ENCODE measurements around the gene USP17L22.
"Not testable (repeated sequence)": the region's sequence is repeated elsewhere in the genome, so short reads cannot be mapped to it uniquely, and the experiment has no call there.

Gene USP17L22, protein sequence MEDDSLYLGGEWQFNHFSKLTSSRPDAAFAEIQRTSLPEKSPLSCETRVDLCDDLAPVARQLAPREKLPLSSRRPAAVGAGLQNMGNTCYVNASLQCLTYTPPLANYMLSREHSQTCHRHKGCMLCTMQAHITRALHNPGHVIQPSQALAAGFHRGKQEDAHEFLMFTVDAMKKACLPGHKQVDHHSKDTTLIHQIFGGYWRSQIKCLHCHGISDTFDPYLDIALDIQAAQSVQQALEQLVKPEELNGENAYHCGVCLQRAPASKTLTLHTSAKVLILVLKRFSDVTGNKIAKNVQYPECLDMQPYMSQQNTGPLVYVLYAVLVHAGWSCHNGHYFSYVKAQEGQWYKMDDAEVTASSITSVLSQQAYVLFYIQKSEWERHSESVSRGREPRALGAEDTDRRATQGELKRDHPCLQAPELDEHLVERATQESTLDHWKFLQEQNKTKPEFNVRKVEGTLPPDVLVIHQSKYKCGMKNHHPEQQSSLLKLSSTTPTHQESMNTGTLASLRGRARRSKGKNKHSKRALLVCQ

DNA sequence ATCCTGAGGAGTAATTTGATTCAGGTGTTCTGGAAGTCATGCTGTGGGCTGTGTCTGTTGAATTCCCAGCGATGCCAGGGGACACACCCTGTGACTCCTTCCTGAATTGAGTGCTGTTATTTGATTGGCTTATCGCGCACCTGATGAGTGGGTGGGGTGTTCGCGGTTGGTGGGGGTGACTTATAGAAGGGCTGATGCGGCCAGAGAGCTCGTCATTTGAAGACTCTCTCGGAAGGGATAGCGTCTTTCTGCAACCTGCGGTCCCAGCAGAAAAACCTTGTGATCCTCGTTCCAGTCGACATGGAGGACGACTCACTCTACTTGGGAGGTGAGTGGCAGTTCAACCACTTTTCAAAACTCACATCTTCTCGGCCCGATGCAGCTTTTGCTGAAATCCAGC, at the start of gene USP17L22:
Gene USP17L22 (plus strand): TSS at position 301 of the 400 bp plus-strand sequence. CDS start 0 bp downstream, at position 301.
- DNase-seq, result not testable (repeated sequence)

DNA sequence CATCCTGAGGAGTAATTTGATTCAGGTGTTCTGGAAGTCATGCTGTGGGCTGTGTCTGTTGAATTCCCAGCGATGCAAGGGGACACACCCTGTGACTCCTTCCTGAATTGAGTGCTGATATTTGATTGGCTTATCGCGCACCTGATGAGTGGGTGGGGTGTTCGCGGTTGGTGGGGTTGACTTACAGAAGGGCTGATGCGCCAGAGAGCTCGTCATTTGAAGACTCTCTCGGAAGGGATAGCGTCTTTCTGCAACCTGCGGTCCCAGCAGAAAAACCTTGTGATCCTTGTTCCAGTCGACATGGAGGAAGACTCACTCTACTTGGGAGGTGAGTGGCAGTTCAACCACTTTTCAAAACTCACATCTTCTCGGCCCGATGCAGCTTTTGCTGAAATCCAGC, 47.6 kb upstream of the USP17L22 start, which contains the start of gene USP17L12:
Gene USP17L12 (plus strand): TSS at position 301 of the 400 bp plus-strand sequence. CDS start 0 bp downstream, at position 301.
- not testable (repeated sequence) for DNase-seq

DNA sequence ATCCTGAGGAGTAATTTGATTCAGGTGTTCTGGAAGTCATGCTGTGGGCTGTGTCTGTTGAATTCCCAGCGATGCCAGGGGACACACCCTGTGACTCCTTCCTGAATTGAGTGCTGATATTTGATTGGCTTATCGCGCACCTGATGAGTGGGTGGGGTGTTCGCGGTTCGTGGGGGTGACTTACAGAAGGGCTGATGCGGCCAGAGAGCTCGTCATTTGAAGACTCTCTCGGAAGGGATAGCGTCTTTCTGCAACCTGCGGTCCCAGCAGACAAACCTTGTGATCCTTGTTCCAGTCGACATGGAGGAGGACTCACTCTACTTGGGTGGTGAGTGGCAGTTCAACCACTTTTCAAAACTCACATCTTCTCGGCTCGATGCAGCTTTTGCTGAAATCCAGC, 42.8 kb upstream of the USP17L22 start, which contains the start of gene USP17L13:
Gene USP17L13 (plus strand): TSS at position 301 of the 400 bp plus-strand sequence. CDS start 0 bp downstream, at position 301.
- DNase-seq, result not testable (repeated sequence)

DNA sequence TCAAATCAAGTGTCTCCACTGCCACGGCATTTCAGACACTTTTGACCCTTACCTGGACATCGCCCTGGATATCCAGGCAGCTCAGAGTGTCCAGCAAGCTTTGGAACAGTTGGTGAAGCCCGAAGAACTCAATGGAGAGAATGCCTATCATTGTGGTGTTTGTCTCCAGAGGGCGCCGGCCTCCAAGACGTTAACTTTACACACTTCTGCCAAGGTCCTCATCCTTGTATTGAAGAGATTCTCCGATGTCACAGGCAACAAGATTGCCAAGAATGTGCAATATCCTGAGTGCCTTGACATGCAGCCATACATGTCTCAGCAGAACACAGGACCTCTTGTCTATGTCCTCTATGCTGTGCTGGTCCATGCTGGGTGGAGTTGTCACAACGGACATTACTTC, 37.2 kb upstream of the USP17L22 start:
- DNase-seq, result not testable (repeated sequence)

DNA sequence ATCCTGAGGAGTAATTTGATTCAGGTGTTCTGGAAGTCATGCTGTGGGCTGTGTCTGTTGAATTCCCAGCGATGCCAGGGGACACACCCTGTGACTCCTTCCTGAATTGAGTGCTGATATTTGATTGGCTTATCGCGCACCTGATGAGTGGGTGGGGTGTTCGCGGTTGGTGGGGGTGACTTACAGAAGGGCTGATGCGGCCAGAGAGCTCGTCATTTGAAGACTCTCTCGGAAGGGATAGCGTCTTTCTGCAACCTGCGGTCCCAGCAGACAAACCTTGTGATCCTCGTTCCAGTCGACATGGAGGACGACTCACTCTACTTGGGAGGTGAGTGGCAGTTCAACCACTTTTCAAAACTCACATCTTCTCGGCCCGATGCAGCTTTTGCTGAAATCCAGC, 33.3 kb upstream of the USP17L22 start, which contains the start of gene USP17L15:
Gene USP17L15 (plus strand): TSS at position 301 of the 400 bp plus-strand sequence. CDS start 0 bp downstream, at position 301.
- DNase-seq, result not testable (repeated sequence)

DNA sequence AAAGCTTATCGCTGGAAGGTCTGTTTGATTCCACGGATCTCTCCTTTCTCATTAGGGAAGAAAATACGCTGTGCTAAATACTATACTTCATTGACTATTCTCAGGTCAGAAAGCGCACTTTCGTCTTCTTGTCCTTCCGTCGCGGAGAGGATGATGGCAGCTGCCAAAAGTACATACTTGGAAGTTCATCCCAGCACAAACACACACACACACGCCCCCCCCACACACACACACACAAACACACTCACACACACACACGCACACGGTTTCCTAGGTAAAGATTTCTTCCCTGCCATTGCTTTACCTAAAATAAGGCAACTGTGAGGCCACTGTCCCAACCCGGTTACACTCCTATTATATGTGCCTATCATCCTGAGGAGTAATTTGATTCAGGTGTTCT, 29.0 kb upstream of the USP17L22 start:
- not testable (repeated sequence) for DNase-seq

DNA sequence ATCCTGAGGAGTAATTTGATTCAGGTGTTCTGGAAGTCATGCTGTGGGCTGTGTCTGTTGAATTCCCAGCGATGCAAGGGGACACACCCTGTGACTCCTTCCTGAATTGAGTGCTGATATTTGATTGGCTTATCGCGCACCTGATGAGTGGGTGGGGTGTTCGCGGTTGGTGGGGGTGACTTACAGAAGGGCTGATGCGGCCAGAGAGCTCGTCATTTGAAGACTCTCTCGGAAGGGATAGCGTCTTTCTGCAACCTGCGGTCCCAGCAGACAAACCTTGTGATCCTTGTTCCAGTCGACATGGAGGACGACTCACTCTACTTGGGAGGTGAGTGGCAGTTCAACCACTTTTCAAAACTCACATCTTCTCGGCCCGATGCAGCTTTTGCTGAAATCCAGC, 23.8 kb upstream of the USP17L22 start, which contains the start of gene USP17L17:
Gene USP17L17 (plus strand): TSS at position 301 of the 400 bp plus-strand sequence. CDS start 0 bp downstream, at position 301.
- not testable (repeated sequence) for DNase-seq

DNA sequence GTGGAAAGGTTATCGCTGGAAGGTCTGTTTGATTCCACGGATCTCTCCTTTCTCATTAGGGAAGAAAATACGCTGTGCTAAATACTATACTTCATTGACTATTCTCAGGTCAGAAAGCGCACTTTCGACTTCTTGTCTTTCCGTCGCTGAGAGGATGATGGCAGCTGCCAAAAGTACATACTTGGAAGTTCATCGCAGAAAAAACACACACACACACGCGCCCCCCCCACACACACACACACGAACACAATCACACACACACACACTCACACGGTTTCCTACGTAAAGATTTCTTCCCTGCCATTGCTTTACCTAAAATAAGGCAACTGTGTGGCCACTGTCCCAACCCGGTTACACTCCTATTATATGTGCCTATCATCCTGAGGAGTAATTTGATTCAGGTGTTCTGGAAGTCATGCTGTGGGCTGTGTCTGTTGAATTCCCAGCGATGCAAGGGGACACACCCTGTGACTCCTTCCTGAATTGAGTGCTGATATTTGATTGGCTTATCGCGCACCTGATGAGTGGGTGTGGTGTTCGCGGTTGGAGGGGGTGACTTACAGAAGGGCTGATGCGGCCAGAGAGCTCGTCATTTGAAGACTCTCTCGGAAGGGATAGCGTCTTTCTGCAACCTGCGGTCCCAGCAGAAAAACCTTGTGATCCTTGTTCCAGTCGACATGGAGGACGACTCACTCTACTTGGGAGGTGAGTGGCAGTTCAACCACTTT, 19.3 kb upstream of the USP17L22 start, which contains the start of gene USP17L18:
Gene USP17L18 (plus strand): TSS at position 678 of the 728 bp plus-strand sequence. CDS start 0 bp downstream, at position 678.
- not testable (repeated sequence) for DNase-seq

DNA sequence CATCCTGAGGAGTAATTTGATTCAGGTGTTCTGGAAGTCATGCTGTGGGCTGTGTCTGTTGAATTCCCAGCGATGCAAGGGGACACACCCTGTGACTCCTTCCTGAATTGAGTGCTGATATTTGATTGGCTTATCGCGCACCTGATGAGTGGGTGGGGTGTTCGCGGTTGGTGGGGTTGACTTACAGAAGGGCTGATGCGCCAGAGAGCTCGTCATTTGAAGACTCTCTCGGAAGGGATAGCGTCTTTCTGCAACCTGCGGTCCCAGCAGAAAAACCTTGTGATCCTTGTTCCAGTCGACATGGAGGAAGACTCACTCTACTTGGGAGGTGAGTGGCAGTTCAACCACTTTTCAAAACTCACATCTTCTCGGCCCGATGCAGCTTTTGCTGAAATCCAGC, 14.3 kb upstream of the USP17L22 start, which contains the start of gene USP17L19:
Gene USP17L19 (plus strand): TSS at position 301 of the 400 bp plus-strand sequence. CDS start 0 bp downstream, at position 301.
- DNase-seq, result not testable (repeated sequence)

DNA sequence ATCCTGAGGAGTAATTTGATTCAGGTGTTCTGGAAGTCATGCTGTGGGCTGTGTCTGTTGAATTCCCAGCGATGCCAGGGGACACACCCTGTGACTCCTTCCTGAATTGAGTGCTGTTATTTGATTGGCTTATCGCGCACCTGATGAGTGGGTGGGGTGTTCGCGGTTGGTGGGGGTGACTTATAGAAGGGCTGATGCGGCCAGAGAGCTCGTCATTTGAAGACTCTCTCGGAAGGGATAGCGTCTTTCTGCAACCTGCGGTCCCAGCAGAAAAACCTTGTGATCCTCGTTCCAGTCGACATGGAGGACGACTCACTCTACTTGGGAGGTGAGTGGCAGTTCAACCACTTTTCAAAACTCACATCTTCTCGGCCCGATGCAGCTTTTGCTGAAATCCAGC, 9.6 kb upstream of the USP17L22 start, which contains the start of gene USP17L20:
Gene USP17L20 (plus strand): TSS at position 301 of the 400 bp plus-strand sequence. CDS start 0 bp downstream, at position 301.
- DNase-seq, result not testable (repeated sequence)

DNA sequence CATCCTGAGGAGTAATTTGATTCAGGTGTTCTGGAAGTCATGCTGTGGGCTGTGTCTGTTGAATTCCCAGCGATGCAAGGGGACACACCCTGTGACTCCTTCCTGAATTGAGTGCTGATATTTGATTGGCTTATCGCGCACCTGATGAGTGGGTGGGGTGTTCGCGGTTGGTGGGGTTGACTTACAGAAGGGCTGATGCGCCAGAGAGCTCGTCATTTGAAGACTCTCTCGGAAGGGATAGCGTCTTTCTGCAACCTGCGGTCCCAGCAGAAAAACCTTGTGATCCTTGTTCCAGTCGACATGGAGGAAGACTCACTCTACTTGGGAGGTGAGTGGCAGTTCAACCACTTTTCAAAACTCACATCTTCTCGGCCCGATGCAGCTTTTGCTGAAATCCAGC, 4.8 kb upstream of the USP17L22 start, which contains the start of gene USP17L21:
Gene USP17L21 (plus strand): TSS at position 301 of the 400 bp plus-strand sequence. CDS start 0 bp downstream, at position 301.
- not testable (repeated sequence) for DNase-seq

DNA sequence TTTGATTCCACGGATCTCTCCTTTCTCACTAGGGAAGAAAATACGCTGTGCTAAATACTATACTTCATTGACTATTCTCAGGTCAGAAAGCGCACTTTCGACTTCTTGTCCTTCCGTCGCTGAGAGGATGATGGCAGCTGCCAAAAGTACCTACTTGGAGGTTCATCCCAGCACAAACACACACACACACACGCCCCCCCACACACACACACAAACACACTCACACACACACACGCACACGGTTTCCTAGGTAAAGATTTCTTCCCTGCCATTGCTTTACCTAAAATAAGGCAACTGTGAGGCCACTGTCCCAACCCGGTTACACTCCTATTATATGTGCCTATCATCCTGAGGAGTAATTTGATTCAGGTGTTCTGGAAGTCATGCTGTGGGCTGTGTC, 4.3 kb downstream of the USP17L22 start:
- DNase-seq, result not testable (repeated sequence)

Data from eye (tissue), 1 donor.